GM18519 (cell line): ENCODE results near the gene APLNR.

Experiments used
- ATAC-seq: cut with Tn5 transposase; IDR thresholded peaks from one replicate; pipeline ENCODE4 v1.9.1; 2021; ENCODE audit warnings: mild to moderate bottlenecking, moderate library complexity; ENCODE audit not compliant: unreplicated experiment, low FRiP score

Gene APLNR

GRCh38 chr11:57219021-57219627 lies 17.9 kb downstream of the APLNR start:
- ATAC-seq: no peak

GRCh38 chr11:57217053-57217452 lies 20.0 kb downstream of the APLNR start:
- no peak for ATAC-seq

DNA sequence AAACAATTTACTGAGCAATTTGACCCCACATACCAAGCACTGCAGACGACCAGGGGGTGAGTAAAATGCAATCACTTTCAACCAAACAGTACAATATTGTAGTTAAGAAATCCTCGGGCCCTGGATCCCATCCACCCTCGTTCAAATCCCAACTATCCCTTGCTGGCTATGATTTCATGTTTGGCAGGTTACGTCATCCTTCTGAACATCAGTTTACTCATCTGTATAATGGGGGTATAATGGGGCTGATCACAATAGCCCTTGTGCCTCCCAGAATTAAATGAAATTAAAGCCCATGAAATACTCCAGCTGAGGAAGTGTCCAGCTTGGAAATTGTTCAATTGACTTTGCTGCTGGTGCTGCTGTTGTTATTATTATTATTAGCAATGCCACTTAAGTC lies 20.6 kb downstream of the APLNR start:
- no peak for ATAC-seq

GRCh38 chr11:57214494-57214893 lies 22.6 kb downstream of the APLNR start:
- ATAC-seq: no peak

GRCh38 chr11:57214098-57214417 lies 23.0 kb downstream of the APLNR start:
- no peak for ATAC-seq

DNA sequence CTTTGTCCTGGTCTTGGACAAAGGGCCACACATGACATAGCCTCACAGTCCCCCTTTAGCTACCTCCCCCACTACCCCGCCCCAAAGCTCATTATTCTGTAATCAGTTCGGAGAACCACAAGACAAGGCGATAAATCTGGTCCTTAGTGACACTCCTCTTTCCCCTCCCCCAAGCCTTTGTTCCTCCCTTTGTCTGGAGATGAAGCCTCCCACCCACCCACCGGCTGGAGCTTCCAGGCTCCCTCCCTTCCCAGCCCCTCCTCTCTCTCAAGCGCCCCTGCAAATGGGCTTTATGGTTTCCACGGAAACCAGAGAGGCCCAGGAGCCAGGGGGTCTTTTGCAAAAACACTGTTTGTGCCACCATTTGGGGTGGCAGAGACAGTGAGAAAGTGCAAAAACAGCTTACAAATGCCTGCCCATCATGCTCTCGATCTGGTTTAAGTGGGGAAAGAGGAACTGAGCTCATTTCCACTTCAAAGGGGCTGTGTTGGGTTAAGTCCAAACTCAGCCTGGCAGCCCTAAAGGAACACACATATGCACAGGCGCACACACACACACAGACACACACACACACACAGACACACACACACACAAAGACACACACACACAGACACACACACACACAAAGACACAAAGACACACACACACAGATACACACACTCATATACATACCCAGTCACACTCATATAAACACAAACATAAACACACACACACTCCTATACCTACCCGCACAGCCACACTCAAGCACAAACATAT lies 23.5 kb downstream of the APLNR start:
- no peak for ATAC-seq

DNA sequence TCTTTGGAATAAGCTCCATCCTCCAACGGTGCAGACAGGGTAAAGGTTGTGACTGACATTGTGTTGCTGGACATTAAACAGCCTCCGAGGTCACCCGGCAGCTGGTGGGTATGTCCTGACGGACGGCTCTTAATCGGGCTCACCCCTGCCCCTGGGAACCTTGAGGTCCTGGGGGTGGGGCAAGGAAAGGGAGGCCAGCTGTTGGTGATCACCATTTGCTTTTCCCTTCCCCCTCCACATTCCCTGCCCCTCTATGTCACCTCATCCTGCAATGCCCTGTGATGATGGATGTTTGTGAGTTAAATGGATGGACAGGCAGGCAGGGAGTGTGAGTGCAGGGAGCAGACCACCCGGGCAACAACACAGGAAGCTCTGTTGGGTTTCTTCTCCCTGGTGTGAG lies 26.3 kb downstream of the APLNR start:
- ATAC-seq: no peak

DNA sequence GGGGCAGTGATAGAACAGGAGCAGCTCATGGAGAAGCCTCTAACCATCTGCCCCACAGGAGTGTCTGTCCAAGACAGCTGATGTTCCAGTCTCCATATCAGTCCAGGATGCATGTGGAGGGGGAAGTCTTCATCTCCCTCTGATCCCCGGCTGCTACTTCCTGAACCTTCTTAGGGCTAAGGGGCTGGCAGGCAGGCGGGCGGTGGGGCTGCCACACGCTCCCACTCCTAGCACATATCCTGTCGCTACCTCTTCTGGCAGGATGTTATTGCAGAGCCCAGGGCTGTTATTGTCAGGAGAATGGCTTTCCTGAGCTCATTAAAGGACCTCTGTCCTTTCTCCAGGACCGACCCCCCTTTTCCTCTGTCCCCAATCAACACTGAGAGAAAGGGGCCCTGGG lies 29.9 kb downstream of the APLNR start:
- no peak for ATAC-seq

GRCh38 chr11:57205041-57205641 lies 31.9 kb downstream of the APLNR start:
- no peak for ATAC-seq

DNA sequence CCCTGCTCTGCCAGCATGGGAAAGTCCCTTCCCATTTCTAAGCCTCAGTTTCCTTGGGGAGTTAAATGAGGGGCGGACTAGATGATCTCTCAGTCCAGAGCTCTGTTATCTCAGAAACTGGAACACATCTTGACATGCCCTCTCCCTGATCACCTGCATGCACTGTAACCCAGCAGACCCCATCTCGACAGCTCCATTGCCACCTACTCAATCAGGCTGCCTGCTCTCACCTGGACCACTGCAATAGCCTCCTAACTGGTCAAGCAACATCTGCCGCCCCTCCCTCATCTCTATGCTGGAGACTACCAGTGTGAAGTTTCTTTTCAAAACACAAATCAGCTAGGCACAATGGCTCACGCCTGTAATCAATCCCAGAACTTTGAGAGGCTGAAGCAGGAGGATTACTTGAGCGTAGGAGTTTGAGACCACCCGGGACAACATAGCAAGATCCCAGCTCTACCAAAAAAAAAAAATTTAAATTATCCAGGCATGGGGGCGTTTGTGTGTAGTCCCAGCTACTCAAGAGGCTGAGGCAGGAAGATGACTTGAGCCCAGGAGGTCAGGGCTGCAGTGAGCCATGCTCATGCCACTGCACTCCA lies 33.1 kb downstream of the APLNR start:
- no peak for ATAC-seq

GRCh38 chr11:57203359-57203758 lies 33.7 kb downstream of the APLNR start:
- no peak for ATAC-seq

DNA sequence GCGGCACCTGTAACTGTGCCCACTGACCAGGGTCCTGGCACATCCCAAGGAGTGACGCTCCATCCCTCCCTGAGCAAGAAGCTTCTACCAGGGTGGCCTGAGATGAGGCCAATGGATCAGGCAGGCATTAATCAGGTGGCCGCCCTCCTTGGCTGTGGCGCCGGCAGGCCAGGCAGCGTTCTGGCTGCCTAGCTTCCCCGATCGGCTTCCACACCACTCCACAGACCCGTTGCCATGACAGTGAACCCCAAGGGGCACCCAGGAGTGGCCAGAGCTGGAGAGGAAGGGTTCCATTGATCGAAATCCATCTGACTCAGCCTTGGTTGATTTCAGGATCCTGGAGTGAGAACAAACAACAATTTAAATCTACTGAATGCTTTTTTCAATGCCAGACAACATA lies 34.8 kb downstream of the APLNR start:
- no peak for ATAC-seq

- ATAC-seq: no peak
Observed at GRCh38 chr11:57200917-57201316, 36.1 kb downstream of the APLNR start.

- no peak for ATAC-seq
Observed at GRCh38 chr11:57199330-57199729, 37.7 kb downstream of the APLNR start.

- no peak for ATAC-seq
Observed at GRCh38 chr11:57197762-57198161, 39.3 kb downstream of the APLNR start.

DNA sequence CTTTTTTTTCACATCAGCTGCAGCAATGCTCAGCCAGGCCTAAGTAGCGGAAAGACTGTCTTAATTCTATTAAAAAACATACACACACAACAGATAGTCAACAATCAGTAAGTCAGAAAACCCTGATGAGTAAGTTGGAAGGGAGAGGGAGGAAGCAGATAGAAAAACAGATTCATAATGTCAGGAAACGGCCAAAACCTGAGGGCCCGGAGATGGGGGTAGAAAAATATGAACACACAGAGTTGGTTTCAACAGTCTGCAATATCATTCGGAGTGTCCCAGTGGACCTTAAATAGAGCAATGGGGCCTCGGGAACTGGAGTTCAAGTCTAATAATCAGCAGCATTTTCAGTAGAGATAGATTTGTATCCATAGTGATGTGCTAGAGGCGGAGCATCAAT lies 40.5 kb downstream of the APLNR start:
- no peak for ATAC-seq

GRCh38 chr11:57192316-57192715 lies 44.7 kb downstream of the APLNR start:
- no peak for ATAC-seq

GRCh38 chr11:57191311-57192219 lies 45.5 kb downstream of the APLNR start:
- ATAC-seq: no peak

- ATAC-seq: no peak
Observed at GRCh38 chr11:57190548-57190947, 46.5 kb downstream of the APLNR start.
